ENCODE data around the gene YBX3.
"Not testable (repeated sequence)": the region's sequence is repeated elsewhere in the genome, so short reads cannot be mapped to it uniquely, and the experiment has no call there.

YBX3 gene

DNA sequence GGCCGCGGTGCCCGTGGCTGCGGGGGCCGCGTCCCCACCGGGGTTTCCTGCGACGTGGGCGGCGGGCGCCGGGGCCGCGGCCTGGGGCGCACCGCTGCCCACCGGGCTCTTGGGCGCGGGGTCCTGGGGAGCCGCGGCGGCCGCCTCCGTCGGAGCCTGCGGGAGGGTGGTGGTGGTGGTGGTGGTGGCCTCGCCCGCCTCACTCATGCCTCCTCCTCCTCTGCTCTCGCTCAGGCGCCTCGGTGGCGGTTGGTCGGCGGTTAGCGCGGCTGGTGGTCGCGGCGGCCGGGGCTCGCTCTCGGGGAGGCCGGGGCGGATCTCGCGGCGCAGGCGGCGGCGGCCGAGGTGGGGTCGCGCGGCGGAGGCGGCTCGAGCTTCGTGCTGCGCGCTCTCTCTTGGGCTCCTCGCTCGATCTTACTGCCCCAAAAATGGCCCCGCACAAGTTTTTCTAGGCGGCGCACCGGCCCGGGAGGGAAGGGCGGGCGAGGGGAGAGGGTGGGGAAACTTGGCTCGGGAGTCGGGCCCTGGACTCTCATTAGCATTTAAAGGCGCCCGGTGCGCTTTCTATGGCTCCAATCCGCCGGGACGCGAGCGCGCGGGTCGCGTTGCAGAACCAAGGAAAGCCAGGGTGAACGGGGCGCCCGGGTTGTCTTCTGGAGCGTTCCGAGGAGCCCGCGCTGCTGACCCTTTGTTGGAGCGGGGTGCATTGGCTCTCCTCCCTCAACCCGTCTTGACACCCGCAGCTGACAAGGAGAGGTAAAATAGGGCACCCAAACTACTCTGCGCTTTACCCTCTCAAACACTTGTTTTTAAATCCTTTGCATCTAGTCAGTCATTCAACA lies at the start of gene YBX3:
TSS of gene YBX3 (minus strand) at position 419 of the 842 bp plus-strand sequence. CDS start at position 207, 212 bp downstream.
- peaks cover 54% of the 10 kb centered on the region for H3K27me3 Mint-ChIP-seq (ENCODE audit: low read depth)
- H3K4me3 Mint-ChIP-seq: peak within 1 kb of the TSS; percentile 96
- H3K9me3 Mint-ChIP-seq: no peaks in the 10 kb centered on the region
- peaks cover 33% of the 10 kb centered on the region for H3K4me1 Mint-ChIP-seq (ENCODE audit: low read depth)
- H3K27ac Mint-ChIP-seq: peak within 1 kb of the TSS; percentile 91
- H3K36me3 Mint-ChIP-seq (ENCODE audit: low read depth): peaks cover 2% of the 10 kb centered on the region
- DNase-seq (ENCODE audit: low spot score): peak; percentile 60

DNA sequence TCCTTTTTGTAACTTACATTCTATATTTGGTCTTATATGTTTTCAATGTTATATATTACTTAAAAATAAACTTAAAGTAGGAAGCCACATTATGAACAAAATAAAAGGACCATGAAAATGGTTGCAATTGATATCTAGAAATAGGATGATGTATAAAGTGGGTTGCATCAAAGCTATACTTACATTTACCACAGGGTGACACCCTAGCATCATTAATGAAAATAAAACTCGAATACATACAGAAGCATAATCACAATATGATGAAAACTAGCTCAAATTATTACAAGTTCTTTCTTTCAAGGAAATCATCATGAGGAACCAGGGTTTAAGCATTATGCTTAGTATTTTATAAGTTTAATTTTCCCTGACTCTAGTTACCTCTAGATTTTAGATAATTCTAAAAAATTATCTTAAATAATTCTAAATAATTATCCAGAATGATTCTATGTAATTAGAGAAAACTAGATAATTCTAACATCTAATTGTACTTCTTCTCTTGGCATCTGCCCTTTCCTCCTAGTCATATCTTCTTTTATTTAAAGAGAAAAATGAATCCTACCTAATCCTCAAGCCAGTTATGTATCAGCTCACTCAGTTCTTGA lies 48.1 kb upstream of the YBX3 start:
- DNase-seq (ENCODE audit: low spot score): no peak
- no peaks in the 10 kb centered on the region for H3K9me3 Mint-ChIP-seq

DNA sequence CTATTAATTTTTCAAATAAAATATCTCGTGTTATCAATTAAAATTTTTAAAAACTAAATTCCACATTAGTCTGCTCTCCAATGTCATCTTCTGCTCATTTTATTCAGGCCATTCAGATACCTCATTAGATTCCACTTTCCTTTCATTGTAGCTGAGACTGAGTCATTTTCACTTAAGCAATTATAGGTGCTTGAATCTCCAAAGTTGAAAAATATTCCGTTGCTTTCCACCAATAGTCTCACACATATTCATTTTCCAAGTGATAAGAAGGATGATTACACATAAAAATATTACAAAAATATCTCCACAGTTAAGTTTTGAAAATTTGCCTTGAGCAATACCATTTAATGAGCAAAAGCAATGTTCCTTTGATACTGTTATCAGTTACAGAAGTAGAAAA lies 36.5 kb upstream of the YBX3 start:
- Mint-ChIP-seq H3K4me3 (no peak overlapping the region), H3K9me3 (peaks cover 12% of the 10 kb centered on the region), H3K27me3 (ENCODE audit: low read depth) (peaks cover 25% of the 10 kb centered on the region), H3K4me1 (ENCODE audit: low read depth) (no peaks in the 10 kb centered on the region), H3K27ac (no peak overlapping the region), H3K36me3 (ENCODE audit: low read depth) (no peaks in the 10 kb centered on the region)
- DNase-seq (ENCODE audit: low spot score): no peak

More for the DNA sequence above, 48.1 kb upstream of the YBX3 start:
- Mint-ChIP-seq H3K4me3 (no peak overlapping the region), H3K27me3 (ENCODE audit: low read depth) (peaks cover 36% of the 10 kb centered on the region), H3K27ac (no peak overlapping the region), H3K4me1 (ENCODE audit: low read depth) (no peaks in the 10 kb centered on the region), H3K36me3 (ENCODE audit: low read depth) (no peaks in the 10 kb centered on the region)

DNA sequence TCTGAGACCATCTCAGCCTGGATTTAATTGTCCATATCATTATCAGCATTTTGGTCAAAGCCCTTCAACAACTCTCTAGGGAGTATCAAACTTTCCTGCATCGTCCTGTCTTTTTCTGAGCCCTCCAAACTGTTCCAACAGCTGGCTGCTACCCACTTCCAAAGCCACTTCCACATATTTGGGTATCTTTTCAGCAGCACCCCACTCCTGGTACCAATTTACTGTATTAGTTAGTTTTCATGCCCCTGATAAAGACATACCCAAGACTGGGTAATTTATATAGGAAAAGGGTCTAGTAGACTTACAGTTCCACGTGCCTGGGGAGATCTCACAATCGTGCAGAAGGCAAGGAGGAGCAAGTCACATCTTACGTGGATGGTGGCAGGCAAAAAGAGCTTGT lies 33.1 kb upstream of the YBX3 start:
- Mint-ChIP-seq H3K9me3 (peaks cover 12% of the 10 kb centered on the region), H3K27ac (no peak overlapping the region), H3K4me1 (ENCODE audit: low read depth) (no peaks in the 10 kb centered on the region), H3K36me3 (ENCODE audit: low read depth) (no peaks in the 10 kb centered on the region), H3K4me3 (no peak overlapping the region), H3K27me3 (ENCODE audit: low read depth) (peaks cover 20% of the 10 kb centered on the region)
- no peak for DNase-seq (ENCODE audit: low spot score)

DNA sequence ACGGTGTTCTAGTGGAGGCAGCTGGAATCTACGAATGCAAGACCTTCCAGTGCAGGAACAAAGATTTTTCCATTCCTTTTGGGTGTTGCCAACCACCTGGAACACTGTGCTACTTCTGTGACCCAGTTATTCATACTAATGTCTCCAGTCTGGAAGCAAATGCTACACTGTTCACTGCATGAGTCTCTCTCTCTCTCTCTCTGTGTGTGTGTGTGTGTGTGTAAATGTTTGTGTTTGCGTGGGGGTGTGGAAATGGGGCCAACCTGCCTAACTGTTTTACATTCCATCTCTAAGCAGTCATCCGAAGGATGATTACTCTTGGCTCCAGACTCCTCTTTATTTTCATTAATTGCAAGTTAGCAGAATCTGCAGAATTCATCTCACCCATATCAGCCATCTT lies 29.9 kb upstream of the YBX3 start:
- H3K9me3 Mint-ChIP-seq: peaks cover 12% of the 10 kb centered on the region
- no peak overlapping the region for H3K27ac Mint-ChIP-seq
- DNase-seq (ENCODE audit: low spot score): no peak
- no peaks in the 10 kb centered on the region for H3K36me3 Mint-ChIP-seq (ENCODE audit: low read depth)
- H3K4me1 Mint-ChIP-seq (ENCODE audit: low read depth): peaks cover 7% of the 10 kb centered on the region
- no peak overlapping the region for H3K4me3 Mint-ChIP-seq
- H3K27me3 Mint-ChIP-seq (ENCODE audit: low read depth): peaks cover 15% of the 10 kb centered on the region

DNA sequence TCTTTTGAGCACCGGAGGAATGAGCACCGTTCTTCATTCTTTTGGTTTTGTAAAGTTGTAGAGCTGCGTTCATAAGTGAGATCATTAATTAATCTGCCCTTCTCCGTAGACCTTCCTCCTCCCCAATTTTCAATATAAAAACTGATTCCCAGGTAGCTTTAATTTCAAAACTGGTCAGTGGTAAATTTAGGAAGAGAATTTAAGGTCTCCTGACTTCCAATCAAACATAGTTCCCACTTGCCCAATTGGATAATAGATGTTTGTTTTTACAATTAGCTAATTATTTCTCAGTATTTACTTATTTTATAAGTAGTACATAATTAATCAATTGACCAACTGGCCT lies 27.2 kb upstream of the YBX3 start:
- Mint-ChIP-seq H3K27me3 (ENCODE audit: low read depth) (peaks cover 33% of the 10 kb centered on the region), H3K27ac (no peak overlapping the region), H3K4me3 (peak overlapping the region; percentile 58), H3K9me3 (no peaks in the 10 kb centered on the region), H3K4me1 (ENCODE audit: low read depth) (peaks cover 7% of the 10 kb centered on the region), H3K36me3 (ENCODE audit: low read depth) (no peaks in the 10 kb centered on the region)
- no peak for DNase-seq (ENCODE audit: low spot score)

DNA sequence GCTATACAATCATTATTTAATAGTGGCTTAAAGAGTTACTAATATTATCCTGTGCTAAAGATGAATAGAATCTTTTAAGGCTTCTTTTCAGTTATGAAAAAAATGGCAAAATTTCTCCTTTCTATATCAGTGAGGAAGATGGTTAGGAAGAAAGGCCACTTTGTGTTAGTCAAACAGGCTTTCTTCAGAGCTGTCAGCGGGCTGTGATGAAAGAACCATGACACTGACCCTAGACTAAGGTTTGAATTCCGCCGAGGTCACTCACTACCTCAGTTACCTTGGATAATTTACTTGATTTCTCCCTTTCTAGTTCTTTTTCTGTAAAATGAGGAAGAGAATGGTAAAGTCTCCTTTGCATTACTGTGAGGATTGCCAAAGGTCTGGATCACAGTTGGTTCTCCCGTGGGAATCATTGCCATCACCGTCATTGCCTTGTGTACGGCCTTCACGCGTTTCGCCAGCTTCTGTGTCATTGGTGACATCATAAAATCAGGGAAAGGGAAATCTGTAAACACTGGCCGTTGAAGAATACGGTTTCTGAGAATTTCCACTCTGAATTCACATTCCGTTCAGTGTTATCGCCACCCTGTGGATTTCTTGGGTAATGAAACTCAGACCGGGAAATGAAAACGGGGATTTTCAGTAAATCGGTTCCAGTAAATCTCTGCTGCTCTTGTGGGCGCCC lies 26.7 kb upstream of the YBX3 start:
- peak; percentile 64 for DNase-seq (ENCODE audit: low spot score)
- Mint-ChIP-seq H3K4me3 (peak overlapping the region; percentile 58), H3K27me3 (ENCODE audit: low read depth) (peaks cover 37% of the 10 kb centered on the region), H3K4me1 (ENCODE audit: low read depth) (peaks cover 7% of the 10 kb centered on the region), H3K36me3 (ENCODE audit: low read depth) (no peaks in the 10 kb centered on the region), H3K27ac (no peak overlapping the region), H3K9me3 (no peaks in the 10 kb centered on the region)

DNA sequence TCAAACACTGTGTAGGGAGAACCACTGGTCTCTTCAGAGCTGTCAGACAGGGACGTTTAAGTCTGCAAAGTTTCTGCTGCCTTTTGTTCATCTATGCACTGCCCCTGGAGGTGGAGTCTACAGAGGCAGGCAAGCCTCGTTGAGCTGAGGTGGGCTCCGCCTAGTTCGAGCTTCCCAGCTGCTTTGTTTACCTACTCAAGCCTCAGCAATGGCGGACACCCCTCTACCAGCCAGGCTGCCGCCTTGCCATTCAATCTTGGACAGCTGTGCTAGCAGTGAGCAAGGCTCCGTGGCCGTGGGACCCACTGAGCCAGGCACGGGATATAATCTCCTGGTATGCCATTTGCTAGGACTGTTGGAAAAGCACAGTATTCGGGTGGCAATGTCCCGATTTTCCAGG lies 24.6 kb upstream of the YBX3 start:
- no peaks in the 10 kb centered on the region for H3K9me3 Mint-ChIP-seq
- H3K27me3 Mint-ChIP-seq (ENCODE audit: low read depth): peaks cover 45% of the 10 kb centered on the region
- no peaks in the 10 kb centered on the region for H3K36me3 Mint-ChIP-seq (ENCODE audit: low read depth)
- no peak overlapping the region for H3K4me3 Mint-ChIP-seq
- no peak for DNase-seq (ENCODE audit: low spot score)
- H3K4me1 Mint-ChIP-seq (ENCODE audit: low read depth): peaks cover 7% of the 10 kb centered on the region
- H3K27ac Mint-ChIP-seq: no peak overlapping the region

DNA sequence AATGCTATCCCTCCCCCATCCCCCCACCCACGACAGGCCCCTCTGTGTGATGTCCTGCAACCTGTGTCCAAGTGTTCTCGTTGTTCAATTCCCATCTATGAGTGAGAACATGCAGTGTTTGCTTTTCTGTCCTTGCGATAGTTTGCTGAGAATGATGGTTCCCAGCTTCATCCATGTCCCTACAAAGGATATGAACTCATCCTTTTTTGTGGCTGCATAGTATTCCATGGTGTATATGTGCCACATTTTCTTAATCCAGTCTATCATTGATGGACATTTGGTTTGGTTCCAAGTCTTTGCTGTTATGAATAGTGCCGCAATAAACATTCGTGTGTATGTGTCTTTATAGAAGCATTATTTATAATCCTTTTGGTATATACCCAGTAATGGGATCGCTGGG lies 20.3 kb upstream of the YBX3 start:
- H3K4me1 Mint-ChIP-seq (ENCODE audit: low read depth); DNase-seq (ENCODE audit: low spot score); H3K27ac Mint-ChIP-seq; H3K36me3 Mint-ChIP-seq (ENCODE audit: low read depth); H3K4me3 Mint-ChIP-seq; H3K9me3 Mint-ChIP-seq: not testable (repeated sequence)
- H3K27me3 Mint-ChIP-seq (ENCODE audit: low read depth): peaks cover 50% of the 10 kb centered on the region

DNA sequence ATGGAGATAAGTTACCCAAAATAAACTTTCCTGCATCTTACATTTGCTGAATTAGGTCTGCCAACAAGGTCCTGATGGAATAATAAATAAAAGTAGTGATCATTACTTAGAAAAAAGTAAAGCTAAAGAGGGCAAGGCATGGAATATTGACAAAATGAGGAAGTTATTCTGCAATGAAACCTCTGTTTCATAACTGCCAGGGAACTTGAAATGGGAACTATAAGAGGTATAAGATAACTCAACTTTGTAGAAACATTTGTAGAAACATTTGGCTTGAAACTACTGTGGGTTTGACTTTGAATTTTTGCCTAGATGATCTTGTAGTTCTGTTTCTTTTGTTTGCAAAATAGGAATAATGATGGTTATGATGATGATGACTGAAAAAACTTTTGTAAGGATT lies 18.7 kb upstream of the YBX3 start:
- no peaks in the 10 kb centered on the region for H3K4me1 Mint-ChIP-seq (ENCODE audit: low read depth)
- no peaks in the 10 kb centered on the region for H3K9me3 Mint-ChIP-seq
- no peak overlapping the region for H3K27ac Mint-ChIP-seq
- no peaks in the 10 kb centered on the region for H3K36me3 Mint-ChIP-seq (ENCODE audit: low read depth)
- no peak for DNase-seq (ENCODE audit: low spot score)
- peaks cover 47% of the 10 kb centered on the region for H3K27me3 Mint-ChIP-seq (ENCODE audit: low read depth)
- no peak overlapping the region for H3K4me3 Mint-ChIP-seq

DNA sequence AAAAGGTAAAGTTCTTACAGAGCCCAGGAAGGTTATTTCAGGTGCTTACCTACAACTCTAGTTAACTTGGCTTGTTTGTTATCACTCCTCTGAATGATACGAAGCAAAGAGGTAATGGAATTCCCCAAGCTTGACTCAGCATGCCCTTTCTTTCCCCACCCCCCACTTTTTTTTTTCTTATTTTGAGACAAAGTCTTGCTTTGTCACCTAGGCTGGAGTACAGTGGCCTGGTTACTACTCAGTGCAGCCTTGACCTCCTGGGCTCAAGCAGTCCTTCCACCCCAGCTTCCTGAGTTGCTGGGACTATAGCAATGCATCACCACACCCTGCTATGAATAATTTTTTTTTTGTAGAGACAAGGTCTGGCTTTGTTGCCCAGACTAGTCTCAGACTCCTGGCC lies 17.1 kb upstream of the YBX3 start:
- H3K4me3 Mint-ChIP-seq: no peak overlapping the region
- H3K27ac Mint-ChIP-seq: no peak overlapping the region
- no peaks in the 10 kb centered on the region for H3K9me3 Mint-ChIP-seq
- H3K4me1 Mint-ChIP-seq (ENCODE audit: low read depth): peaks cover 2% of the 10 kb centered on the region
- no peaks in the 10 kb centered on the region for H3K36me3 Mint-ChIP-seq (ENCODE audit: low read depth)
- no peak for DNase-seq (ENCODE audit: low spot score)
- H3K27me3 Mint-ChIP-seq (ENCODE audit: low read depth): peaks cover 43% of the 10 kb centered on the region

DNA sequence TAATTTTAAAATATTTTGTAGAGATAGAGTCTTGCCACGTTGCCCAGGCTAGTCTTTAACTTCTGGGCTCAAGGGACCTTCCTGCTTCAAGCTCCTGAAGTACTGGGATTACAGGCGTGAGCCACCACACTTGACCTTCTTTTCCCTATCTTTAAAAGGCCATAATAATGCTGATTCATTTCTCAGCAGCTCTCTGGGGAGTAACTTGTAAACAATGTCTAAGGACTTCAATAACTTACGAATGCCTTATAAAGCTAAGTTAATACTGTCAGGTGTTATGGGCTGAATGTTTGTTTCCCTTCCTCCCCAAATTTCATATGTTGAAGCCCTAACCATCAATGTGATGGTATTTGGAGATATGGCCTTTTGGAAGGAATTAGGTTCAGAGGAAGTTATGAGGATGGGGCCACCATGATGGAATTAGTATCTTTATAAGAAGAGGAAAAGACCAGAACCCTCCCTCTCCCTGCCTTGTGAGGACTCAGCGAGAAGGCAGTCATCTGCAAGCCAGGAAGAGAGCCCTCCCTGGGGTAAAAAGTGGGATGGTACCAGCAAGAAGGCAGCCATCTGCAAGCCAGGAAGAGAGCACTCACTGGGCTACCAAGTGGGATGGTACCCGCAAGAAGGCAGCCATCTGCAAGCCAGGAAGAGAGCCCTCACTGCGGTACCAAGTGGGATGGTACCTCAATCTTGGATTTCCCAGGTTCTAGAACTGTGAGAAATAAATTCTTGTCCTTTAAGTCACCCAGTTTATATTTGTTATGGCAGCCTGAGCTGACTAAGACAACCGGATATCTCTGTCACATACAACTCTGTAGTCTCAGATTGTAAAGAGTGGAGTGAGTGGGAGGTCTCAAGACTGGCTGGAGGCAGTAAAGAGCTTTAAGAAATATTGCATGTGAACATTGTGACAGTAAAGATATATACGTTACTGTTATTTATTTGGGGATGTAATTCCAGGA lies 16.3 kb upstream of the YBX3 start:
- H3K27ac Mint-ChIP-seq: no peak overlapping the region
- no peak overlapping the region for H3K4me3 Mint-ChIP-seq
- DNase-seq (ENCODE audit: low spot score): no peak
- H3K9me3 Mint-ChIP-seq: no peaks in the 10 kb centered on the region
- H3K4me1 Mint-ChIP-seq (ENCODE audit: low read depth): peaks cover 2% of the 10 kb centered on the region
- H3K27me3 Mint-ChIP-seq (ENCODE audit: low read depth): peaks cover 35% of the 10 kb centered on the region
- no peaks in the 10 kb centered on the region for H3K36me3 Mint-ChIP-seq (ENCODE audit: low read depth)

DNA sequence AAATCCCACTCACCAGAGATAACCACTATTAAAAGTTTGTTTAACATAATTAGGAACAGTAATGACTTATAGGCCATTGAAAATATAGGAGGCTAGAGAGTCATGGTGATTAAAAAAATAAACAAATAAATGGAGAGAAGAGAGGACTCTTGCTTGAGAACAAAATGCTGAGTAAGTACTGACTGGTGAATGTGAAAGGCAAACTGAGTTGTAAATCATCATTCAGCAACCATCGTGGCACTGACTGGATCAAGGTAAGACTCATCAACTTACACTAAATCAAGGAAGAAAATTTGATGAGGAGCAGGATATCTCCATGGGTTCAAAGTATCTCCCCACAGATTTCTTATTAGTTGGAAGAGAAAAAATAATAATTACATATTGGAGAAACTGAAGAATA lies 14.1 kb upstream of the YBX3 start:
- Mint-ChIP-seq H3K36me3 (ENCODE audit: low read depth) (no peaks in the 10 kb centered on the region), H3K4me3 (no peak overlapping the region), H3K27ac (no peak overlapping the region), H3K4me1 (ENCODE audit: low read depth) (peaks cover 2% of the 10 kb centered on the region), H3K27me3 (ENCODE audit: low read depth) (peaks cover 34% of the 10 kb centered on the region), H3K9me3 (no peaks in the 10 kb centered on the region)
- DNase-seq (ENCODE audit: low spot score): no peak

Measured in T-helper 2 cell treated with Interferon-gamma antibody and Interleukin-4, amounts not matched to agents 5 μg/mL and 100 μg/mL, for 36 hours (primary cell).